K562 (cell line): ENCODE results near the gene TBXAS1. TPM values are rescaled to one million over a fixed set of nuclear protein-coding genes. Genes with fewer than 3 reads are reported as not detected.

Source experiments
- ATAC-seq: fragments of 200-7000 bp; cut with Tn5 transposase; 3 replicates; pipeline ENCODE4 v1.9.1; 2020; ENCODE audit warnings: moderate library complexity
- BruUV-seq: library from RNA; stranded (reverse); fragments of 400-500 nt; replicated peaks from 2 replicates; lab custom pipeline; 2021; lab: Mats Ljungman, UMichigan
- CTCF ChIA-PET: fragments of 300-600 bp; formaldehyde crosslinking; extraction: SDS; loops from one replicate; lab custom pipeline; 2021; ENCODE audit warnings: low intra/inter-chr PET ratio; lab: Yijun Ruan, JAX
- POLR2A ChIA-PET: fragments of 300-600, 350-650 bp; sonication (Branson Sonifier 250); formaldehyde crosslinking; extraction: SDS; loops from one replicate; lab custom pipeline; 2021; ENCODE audit warnings: antibody characterized with exemption, inconsistent platforms; lab: Yijun Ruan, JAX
- DNase-seq, 4 experiments: peaks; one replicate each; pipeline versions ENCODE4 v3.0.0 to v3.0.0-alpha.2; 2011 to 2018; ENCODE audit warnings: low spot score in 3 of 4, mixed read lengths in 3 of 4; ENCODE audit errors: extremely low read depth in 1 of 4
- FAIRE-seq: peaks from 2 replicates; lab custom pipeline; 2011; peaks lifted over from hg19 to GRCh38; lab: Jason Lieb, UNC
- H2AFZ ChIP-seq: 2 replicates; pipeline ENCODE4 v1.6.0; 2011; ENCODE audit warnings: low read depth, low read length, control low read depth, inconsistent platforms
- H3K27ac ChIP-seq: fragments of 200-600 bp; 3 replicates; pipeline ENCODE4 v1.8.0; 2011; ENCODE audit warnings: low read depth, mild to moderate bottlenecking, control low read depth, inconsistent platforms, low read length, moderate library complexity, mixed read lengths; ENCODE audit errors: extremely low read depth
- H3K27me3 ChIP-seq, 2 experiments: fragments of 300-600 bp in 1 of 2; 2 replicates in 1 of 2; 3 replicates in 1 of 2; pipeline versions ENCODE4 v1.6.0 to v1.8.0; 2011; ENCODE audit warnings: inconsistent platforms in 2 of 2, low read length in 2 of 2, mild to moderate bottlenecking in 1 of 2, mixed read lengths in 1 of 2, moderate library complexity in 1 of 2; ENCODE audit not compliant: control insufficient read depth in 2 of 2, insufficient read depth in 2 of 2
- H3K36me3 ChIP-seq: fragments of 300-600 bp; 3 replicates; pipeline ENCODE4 v1.8.0; 2011; ENCODE audit warnings: mild to moderate bottlenecking, low read length, inconsistent platforms; ENCODE audit not compliant: control insufficient read depth, insufficient read depth
- H3K4me1 ChIP-seq, 2 experiments: fragments of 200-600 bp in 1 of 2; replicated peaks in 1 of 2; 2 replicates in 1 of 2; 3 replicates in 1 of 2; pipeline versions ENCODE4 v1.5.1 to v1.8.0; 2011; ENCODE audit warnings: inconsistent platforms in 2 of 2, low read length in 2 of 2, mild to moderate bottlenecking in 1 of 2, mixed read lengths in 1 of 2, moderate library complexity in 1 of 2; ENCODE audit not compliant: control insufficient read depth in 2 of 2, insufficient read depth in 2 of 2
- H3K4me2 ChIP-seq: 2 replicates; pipeline ENCODE4 v1.6.1; 2011; ENCODE audit warnings: low read length, control low read depth, inconsistent platforms, mixed read lengths; ENCODE audit not compliant: insufficient read depth
- H3K4me3 ChIP-seq: fragments of 200-600 bp; sonication (generic), shearing (Covaris generic); 2 replicates; pipeline ENCODE4 v1.5.1; 2016; ENCODE audit warnings: control low read depth, inconsistent platforms
- H3K79me2 ChIP-seq: fragments of 200-600 bp; 3 replicates; pipeline ENCODE4 v1.8.0; 2011; ENCODE audit warnings: low read length, inconsistent platforms; ENCODE audit not compliant: control insufficient read depth, insufficient read depth
- H3K9ac ChIP-seq, 2 experiments: 2 replicates each; pipeline versions ENCODE4 v1.6.0 to v1.6.1; 2011; ENCODE audit warnings: low read depth in 2 of 2, low read length in 2 of 2, control low read depth in 1 of 2, inconsistent platforms in 1 of 2, mild to moderate bottlenecking in 1 of 2, mixed read lengths in 1 of 2; ENCODE audit not compliant: insufficient read depth in 1 of 2
- H3K9me1 ChIP-seq: one replicate; pipeline ENCODE4 v1.6.0; 2011; ENCODE audit warnings: inconsistent platforms, mild to moderate bottlenecking, low read length, moderate library complexity; ENCODE audit not compliant: control insufficient read depth, insufficient read depth
- H3K9me3 ChIP-seq: replicated peaks from 2 replicates; pipeline ENCODE4 v1.5.1; 2011; ENCODE audit warnings: low read depth, low read length, inconsistent platforms; ENCODE audit not compliant: control insufficient read depth, insufficient read depth
- H4K20me1 ChIP-seq: replicated peaks from 2 replicates; pipeline ENCODE4 v1.6.1; 2011; ENCODE audit warnings: low read length, inconsistent platforms, mixed read lengths; ENCODE audit not compliant: control insufficient read depth, insufficient read depth
- BHLHE40 ChIP-seq: IDR thresholded peaks from 2 replicates; pipeline ENCODE4 v1.6.1; 2011; ENCODE audit warnings: low read length, improper control_type of control experiment
- ELF4 ChIP-seq: fragments of 450-650 bp; formaldehyde crosslinking; IDR thresholded peaks from 2 replicates; pipeline ENCODE4 v1.4.0; 2022; ENCODE audit warnings: missing genetic modification characterization
- ETV5 ChIP-seq: sonication (generic); formaldehyde crosslinking; IDR thresholded peaks from 2 replicates; pipeline ENCODE4 v1.4.0; 2020; ENCODE audit warnings: low read depth, mild to moderate bottlenecking, missing genetic modification reagents
- JUN ChIP-seq, 2 experiments: sonication (generic) in 1 of 2; formaldehyde crosslinking in 1 of 2; IDR thresholded peaks; 2 replicates each; pipeline versions ENCODE4 v1.6.1 to v1.8.0; 2012 to 2022; ENCODE audit warnings: borderline replicate concordance in 2 of 2, mild to moderate bottlenecking in 2 of 2, improper control_type of control experiment in 1 of 2, low read depth in 1 of 2, low read length in 1 of 2, missing genetic modification reagents in 1 of 2
- NR2F6 ChIP-seq: fragments of 450-650 bp; formaldehyde crosslinking; IDR thresholded peaks from 2 replicates; pipeline ENCODE4 v1.4.0; 2020; ENCODE audit warnings: mild to moderate bottlenecking
- OTX1 ChIP-seq: fragments of 450-650 bp; formaldehyde crosslinking; IDR thresholded peaks from 2 replicates; pipeline ENCODE4 v1.4.0; 2022; ENCODE audit warnings: mild to moderate bottlenecking
- U2AF2 ChIP-seq: fragments of 200-400 bp; formaldehyde crosslinking; optimal IDR thresholded peaks from 2 replicates; pipeline ENCODE3; 2017; ENCODE audit warnings: low read depth, mild to moderate bottlenecking, low read length
- ZNF589 ChIP-seq: fragments of 200-800 bp; sonication (Bioruptor generic); IDR thresholded peaks from 2 replicates; pipeline ENCODE4 v1.6.1; 2016; ENCODE audit warnings: low read depth, missing genetic modification characterization, missing compliant biosample characterization
- WGBS: fragments of 100-300 bp; shearing (Covaris generic); methylation state at CpG from one replicate; pipeline ENCODE4 v1.1.6; 2016; ENCODE audit warnings: low coverage, mixed read lengths; ENCODE audit not compliant: insufficient coverage; ENCODE audit errors: missing lambda C conversion rate; 5-methylcytosine and 5-hydroxymethylcytosine counted together
- in situ Hi-C: fragments of 300-500 bp; cut with MboI; formaldehyde crosslinking; loops from 4 replicates; pipeline ENCODE4 v1.15.0; 2018; ENCODE audit warnings: inconsistent platforms, mixed read lengths
- intact Hi-C: fragments of 100-400 bp; cut with micrococcal nuclease; formaldehyde crosslinking; loops from 2 replicates; pipeline ENCODE4 v1.14.2; 2022
- polyA plus RNA-seq, 8 experiments: library from polyadenylated mRNA; depleted of rRNA in 4 of 8; stranded (reverse) in 5 of 8; unstranded in 3 of 8; fragments of >200 nt; fragmentation: Nextera tagmentation in 2 of 8; fragmentation: Illumina TruSeq in 1 of 8; extraction: Ambion mirVana in 2 of 8; extraction: Trizol in 1 of 8; gene quantifications; 2 replicates each; pipeline versions ENCODE4 v1.2.1 to v1.2.3, GENCODE V29; 2011 to 2014; ENCODE audit warnings: inconsistent platforms in 1 of 8, missing spikeins in 1 of 8
- total RNA-seq, 7 experiments: library from RNA; depleted of rRNA in 6 of 7; stranded (reverse); fragments of >200 nt in 6 of 7; fragmentation: Illumina TruSeq in 2 of 7; extraction: Trizol in 2 of 7; gene quantifications; 2 replicates each; pipeline versions ENCODE4 v1.2.1 to v1.2.3, GENCODE V29; 2011 to 2021; ENCODE audit warnings: low replicate concordance in 1 of 7
- TF ChIP-seq, protein P1 (sequence below): IDR thresholded peaks from 2 replicates; pipeline ENCODE4 v1.6.1; 2014; ENCODE audit warnings: antibody characterized with exemption
- TF ChIP-seq, protein P2 (sequence below): sonication (generic); formaldehyde crosslinking; IDR thresholded peaks from 2 replicates; pipeline ENCODE4 v1.8.1; 2023; ENCODE audit warnings: mild to moderate bottlenecking, missing genetic modification reagents
- TF ChIP-seq, protein P3 (sequence below): fragments of 450-650 bp; IDR thresholded peaks from 2 replicates; pipeline ENCODE4 v1.6.1; 2014; ENCODE audit warnings: low read depth, mild to moderate bottlenecking, moderate library complexity, borderline replicate concordance

Gene TBXAS1
- total and polyA plus RNA-seq, 9 of the 15 experiments (the other 6 are each of a cell fraction or from before 2014, with no cell fraction given) = 1.1 to 8.3 (median 1.9) TPM

DNA sequence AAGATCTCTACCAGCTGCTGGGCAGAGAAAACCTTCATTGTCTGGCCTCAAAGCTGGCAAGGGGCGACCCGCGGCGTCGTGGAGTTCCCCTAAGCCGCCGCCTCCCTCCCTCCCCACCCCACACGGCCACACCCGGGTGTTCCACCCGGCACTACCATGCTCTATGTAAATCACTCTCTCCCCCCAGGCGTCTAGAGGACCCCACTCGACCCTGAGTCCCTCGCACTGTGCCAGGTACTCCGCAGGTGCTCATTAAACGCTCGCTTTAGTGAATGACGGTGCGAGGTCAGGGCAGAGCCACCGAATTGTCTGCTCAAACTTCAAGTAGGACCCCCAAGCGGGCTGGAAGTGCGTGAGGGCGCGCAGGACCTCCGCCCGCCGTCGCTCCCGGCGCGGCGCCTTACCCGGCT, 233.1 kb downstream of the TBXAS1 start (continued):
- TF ChIP-seq U2AF2 (no peak), BHLHE40 (no peak), ETV5 (no peak), JUN (IDR thresholded peaks at IDR 0.05; ENCODE audit: borderline replicate concordance, low read depth, low read length) (no peak), JUN (CRISPR knock-in tag; IDR thresholded peaks at IDR 0.05; ENCODE audit: borderline replicate concordance) (no peak), OTX1 (CRISPR knock-in tag) (0 out of 2 replicates have a peak, but pooled peaks have one; percentile 47)
- TF ChIP-seq, protein P1, sequence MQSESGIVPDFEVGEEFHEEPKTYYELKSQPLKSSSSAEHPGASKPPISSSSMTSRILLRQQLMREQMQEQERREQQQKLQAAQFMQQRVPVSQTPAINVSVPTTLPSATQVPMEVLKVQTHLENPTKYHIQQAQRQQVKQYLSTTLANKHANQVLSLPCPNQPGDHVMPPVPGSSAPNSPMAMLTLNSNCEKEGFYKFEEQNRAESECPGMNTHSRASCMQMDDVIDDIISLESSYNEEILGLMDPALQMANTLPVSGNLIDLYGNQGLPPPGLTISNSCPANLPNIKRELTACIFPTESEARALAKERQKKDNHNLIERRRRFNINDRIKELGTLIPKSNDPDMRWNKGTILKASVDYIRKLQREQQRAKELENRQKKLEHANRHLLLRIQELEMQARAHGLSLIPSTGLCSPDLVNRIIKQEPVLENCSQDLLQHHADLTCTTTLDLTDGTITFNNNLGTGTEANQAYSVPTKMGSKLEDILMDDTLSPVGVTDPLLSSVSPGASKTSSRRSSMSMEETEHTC = no peak

DNA sequence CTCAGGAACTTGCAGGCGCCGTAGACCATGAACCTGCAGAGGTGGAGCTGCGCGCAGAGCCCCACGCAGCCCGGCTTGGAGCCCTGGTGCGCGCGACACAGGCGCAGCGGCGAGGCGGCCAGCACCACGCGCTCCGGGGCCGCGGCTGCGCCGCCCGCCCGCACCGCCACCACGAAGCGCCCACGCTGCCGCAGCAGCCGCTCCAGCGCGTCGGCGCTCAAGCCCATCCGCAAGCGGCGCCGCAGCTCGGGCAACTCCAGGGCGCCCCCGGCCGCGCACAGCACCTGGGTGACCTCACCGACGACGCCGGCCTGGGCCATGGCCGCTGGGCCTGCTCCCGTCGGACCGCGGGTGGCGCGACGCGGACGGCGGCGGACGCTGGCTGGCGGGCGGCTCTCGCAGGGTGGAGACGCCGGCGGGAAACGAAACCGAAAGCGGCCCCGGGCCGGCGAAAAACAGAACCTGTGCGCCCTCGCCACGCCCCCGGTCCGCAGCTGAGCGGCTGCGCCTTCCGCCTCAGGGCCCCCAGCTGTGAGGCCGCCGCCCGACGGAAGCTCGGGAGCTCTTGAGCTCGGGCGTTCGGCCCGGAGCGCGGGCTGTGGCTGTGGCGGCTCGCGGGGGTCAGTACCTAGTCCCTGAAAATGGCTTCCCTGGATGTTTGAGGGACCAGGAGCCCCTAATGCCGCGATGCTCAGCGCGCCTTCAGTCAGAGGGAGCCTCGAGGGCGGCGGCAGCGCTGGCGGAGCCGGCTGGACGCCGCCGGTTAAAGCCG, 233.7 kb downstream of the TBXAS1 start, which contains the start of gene PARP12:
TSS of gene PARP12 (minus strand) at position 424 of the 772 bp plus-strand sequence. CDS start at position 320, 104 bp downstream.
- H3K36me3 ChIP-seq = peaks cover 2% of the 10 kb centered on the region; the same call in 1 of the 3 replicates
- FAIRE-seq = no peak
- peak within 1 kb of the TSS; percentile 74 to 95 for H3K9ac ChIP-seq
- peak; percentile 93 to 97 (median 96) for DNase-seq
- ChIA-PET CTCF (no interaction called here), POLR2A (interaction anchor here (0.5 to 1.2 kb wide), 7 partner anchors 9 to 845 kb away, joined by 3 to 10 read pairs (median 3); no protein-coding TSS in a partner anchor)
- H2AFZ ChIP-seq = peak within 1 kb of the TSS; percentile 99
- no TSS peak for BruUV-seq
- peak within 1 kb of the TSS; percentile 60 for H3K4me3 ChIP-seq
- H3K9me3 ChIP-seq = peaks cover 13% of the 10 kb centered on the region
- no peaks in the 10 kb centered on the region for H3K9me1 ChIP-seq
- peaks cover 37% of the 10 kb centered on the region for H3K79me2 ChIP-seq
- peak within 1 kb of the TSS; percentile 79 for H3K27ac ChIP-seq
- WGBS = 2% methylated on average over 97 of the region's 106 CpGs
- no peaks in the 10 kb centered on the region for H3K27me3 ChIP-seq
- H3K4me2 ChIP-seq = peak within 1 kb of the TSS; percentile 79
- peaks cover 28 to 45% of the 10 kb centered on the region in 2 experiments for H3K4me1 ChIP-seq
- intact Hi-C loops (loop anchor here (5.0 kb wide), 1 partner anchor 260 kb away; no protein-coding TSS in a partner anchor), in situ Hi-C loops (no loop called here)
- peak; percentile 90 for ATAC-seq
- no peaks in the 10 kb centered on the region for H4K20me1 ChIP-seq
- TF ChIP-seq, protein P2, sequence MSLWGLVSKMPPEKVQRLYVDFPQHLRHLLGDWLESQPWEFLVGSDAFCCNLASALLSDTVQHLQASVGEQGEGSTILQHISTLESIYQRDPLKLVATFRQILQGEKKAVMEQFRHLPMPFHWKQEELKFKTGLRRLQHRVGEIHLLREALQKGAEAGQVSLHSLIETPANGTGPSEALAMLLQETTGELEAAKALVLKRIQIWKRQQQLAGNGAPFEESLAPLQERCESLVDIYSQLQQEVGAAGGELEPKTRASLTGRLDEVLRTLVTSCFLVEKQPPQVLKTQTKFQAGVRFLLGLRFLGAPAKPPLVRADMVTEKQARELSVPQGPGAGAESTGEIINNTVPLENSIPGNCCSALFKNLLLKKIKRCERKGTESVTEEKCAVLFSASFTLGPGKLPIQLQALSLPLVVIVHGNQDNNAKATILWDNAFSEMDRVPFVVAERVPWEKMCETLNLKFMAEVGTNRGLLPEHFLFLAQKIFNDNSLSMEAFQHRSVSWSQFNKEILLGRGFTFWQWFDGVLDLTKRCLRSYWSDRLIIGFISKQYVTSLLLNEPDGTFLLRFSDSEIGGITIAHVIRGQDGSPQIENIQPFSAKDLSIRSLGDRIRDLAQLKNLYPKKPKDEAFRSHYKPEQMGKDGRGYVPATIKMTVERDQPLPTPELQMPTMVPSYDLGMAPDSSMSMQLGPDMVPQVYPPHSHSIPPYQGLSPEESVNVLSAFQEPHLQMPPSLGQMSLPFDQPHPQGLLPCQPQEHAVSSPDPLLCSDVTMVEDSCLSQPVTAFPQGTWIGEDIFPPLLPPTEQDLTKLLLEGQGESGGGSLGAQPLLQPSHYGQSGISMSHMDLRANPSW (CRISPR knock-in tag) = no peak
- TF ChIP-seq, protein P3, sequence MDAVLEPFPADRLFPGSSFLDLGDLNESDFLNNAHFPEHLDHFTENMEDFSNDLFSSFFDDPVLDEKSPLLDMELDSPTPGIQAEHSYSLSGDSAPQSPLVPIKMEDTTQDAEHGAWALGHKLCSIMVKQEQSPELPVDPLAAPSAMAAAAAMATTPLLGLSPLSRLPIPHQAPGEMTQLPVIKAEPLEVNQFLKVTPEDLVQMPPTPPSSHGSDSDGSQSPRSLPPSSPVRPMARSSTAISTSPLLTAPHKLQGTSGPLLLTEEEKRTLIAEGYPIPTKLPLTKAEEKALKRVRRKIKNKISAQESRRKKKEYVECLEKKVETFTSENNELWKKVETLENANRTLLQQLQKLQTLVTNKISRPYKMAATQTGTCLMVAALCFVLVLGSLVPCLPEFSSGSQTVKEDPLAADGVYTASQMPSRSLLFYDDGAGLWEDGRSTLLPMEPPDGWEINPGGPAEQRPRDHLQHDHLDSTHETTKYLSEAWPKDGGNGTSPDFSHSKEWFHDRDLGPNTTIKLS = peak; percentile 87; the same call in 1 of the 2 replicates
- no peak for TF ChIP-seq NR2F6 (CRISPR knock-in tag)
- no peak for TF ChIP-seq ZNF589 (CRISPR knock-in tag)
- TF ChIP-seq ELF4 (CRISPR knock-in tag) = no peak
